SK-N-MC (cell line): ENCODE results near the gene ACAA2.

Source experiments
- EZH2 ChIP-seq: fragments of 200-600 bp; sonication (generic); IDR thresholded peaks from one replicate; pipeline ENCODE4 v1.6.1; 2017; ENCODE audit warnings: antibody characterized with exemption
- POLR2AphosphoS5 ChIP-seq: IDR thresholded peaks from 2 replicates; pipeline ENCODE4 v1.6.1; 2012; ENCODE audit warnings: mild to moderate bottlenecking, low read depth, low read length, borderline replicate concordance

DNA sequence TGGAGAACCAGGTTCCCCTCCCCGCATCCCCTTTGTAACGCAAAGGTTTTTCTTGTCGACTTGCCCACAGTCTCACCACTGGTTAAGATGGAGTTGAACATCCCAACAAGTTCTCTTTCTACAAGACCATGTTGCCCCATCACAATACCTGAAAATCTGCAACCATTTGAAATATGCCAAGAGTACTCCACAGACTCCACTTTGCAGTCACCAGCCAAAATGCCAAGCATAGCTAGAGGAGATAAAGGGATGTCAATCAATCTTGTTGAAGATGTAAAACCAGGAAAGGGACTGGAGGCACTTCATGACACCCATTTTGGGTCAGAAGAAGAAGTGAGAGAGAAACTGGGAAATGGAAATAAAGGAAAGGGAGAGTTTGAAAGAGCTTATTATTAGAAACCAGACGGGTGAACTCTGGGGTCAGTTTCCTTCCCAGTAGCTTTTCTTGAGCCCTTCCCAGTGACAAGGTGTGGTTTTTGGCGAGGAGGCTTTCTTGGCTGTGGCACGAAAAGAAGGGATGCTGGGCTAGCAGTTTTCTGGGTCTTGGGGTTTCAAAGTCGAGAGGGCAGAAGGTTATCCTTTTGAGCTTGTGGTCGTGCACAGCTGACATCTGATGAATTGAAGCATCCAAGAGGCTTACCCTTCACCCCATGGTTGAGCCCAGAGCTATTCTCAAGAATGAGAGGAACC lies 79.3 kb downstream of the ACAA2 start:
- TF ChIP-seq POLR2AphosphoS5 (no peak), EZH2 (no peak)
